ENCODE measurements around the gene IGSF5.

IGSF5 gene

GRCh38 chr21:39834543-39834942, 89.6 kb downstream of the IGSF5 start:
- FAIRE-seq: no peak

GRCh38 chr21:39837861-39838359, 92.9 kb downstream of the IGSF5 start:
- FAIRE-seq: no peak

GRCh38 chr21:39840373-39841097, 95.6 kb downstream of the IGSF5 start:
- no peak for FAIRE-seq

GRCh38 chr21:39842741-39843459, 97.9 kb downstream of the IGSF5 start:
- FAIRE-seq: peak; percentile 49

- FAIRE-seq: no peak
Measured at GRCh38 chr21:39843483-39843882, 98.5 kb downstream of the IGSF5 start.

- FAIRE-seq: no peak
Measured at GRCh38 chr21:39843916-39844315, 98.9 kb downstream of the IGSF5 start.

GRCh38 chr21:39845571-39846130, 100.7 kb downstream of the IGSF5 start:
- no peak for FAIRE-seq

- FAIRE-seq: no peak
Measured at GRCh38 chr21:39847877-39848276, 102.9 kb downstream of the IGSF5 start.

GRCh38 chr21:39849014-39849655, 104.2 kb downstream of the IGSF5 start:
- FAIRE-seq: no peak

GRCh38 chr21:39850333-39850732, 105.3 kb downstream of the IGSF5 start:
- no peak for FAIRE-seq

GRCh38 chr21:39851002-39851618, 106.1 kb downstream of the IGSF5 start:
- FAIRE-seq: no peak
